ENCODE data around the gene ATG7. TPM values are rescaled to one million over a fixed set of nuclear protein-coding genes. Genes with fewer than 3 reads are reported as not detected.

Gene ATG7
- total RNA-seq, 2 experiments from 2014 or later: 21.7 to 28.4 TPM

GRCh38 chr3:11386465-11387113 is 114.4 kb downstream of the ATG7 start:
- Histone ChIP-seq H3K9me3 (ENCODE audit: low read length) (no peaks in the 10 kb centered on the region), H3K4me3 (ENCODE audit: low read depth, low read length, poor library complexity, severe bottlenecking) (no peak overlapping the region), H2AFZ (ENCODE audit: low read length) (no peak overlapping the region), H3K79me2 (ENCODE audit: insufficient read depth, low read depth, low read length) (no peaks in the 10 kb centered on the region), H3K9me2 (ENCODE audit: insufficient read depth, low read length) (no peaks in the 10 kb centered on the region), H3K27ac (ENCODE audit: low read depth, low read length, poor library complexity, severe bottlenecking) (no peak overlapping the region), H4K20me1 (ENCODE audit: insufficient read depth, low read length) (no peaks in the 10 kb centered on the region), H3K36me3 (ENCODE audit: insufficient read depth, low read length) (no peaks in the 10 kb centered on the region), H3K4me1 (ENCODE audit: insufficient read depth, low read length, poor library complexity, severe bottlenecking) (peaks cover 1% of the 10 kb centered on the region), H3K4me2 (ENCODE audit: low read length) (no peak overlapping the region)
- ChIA-PET CTCF (ENCODE audit: unreplicated experiment) (no interaction called here), POLR2A (no interaction called here)
- no TSS peak for BruUV-seq (replicated peaks)
- DNase-seq (ENCODE audit: low spot score): no peak
- intact Hi-C loops (cut with micrococcal nuclease; ENCODE audit: unreplicated experiment): no loop called here
- TF ChIP-seq EZH2phosphoT487 (IDR thresholded peaks at IDR 0.05; ENCODE audit: borderline replicate concordance, low read depth, low read length): no peak
- TF ChIP-seq, protein P1, sequence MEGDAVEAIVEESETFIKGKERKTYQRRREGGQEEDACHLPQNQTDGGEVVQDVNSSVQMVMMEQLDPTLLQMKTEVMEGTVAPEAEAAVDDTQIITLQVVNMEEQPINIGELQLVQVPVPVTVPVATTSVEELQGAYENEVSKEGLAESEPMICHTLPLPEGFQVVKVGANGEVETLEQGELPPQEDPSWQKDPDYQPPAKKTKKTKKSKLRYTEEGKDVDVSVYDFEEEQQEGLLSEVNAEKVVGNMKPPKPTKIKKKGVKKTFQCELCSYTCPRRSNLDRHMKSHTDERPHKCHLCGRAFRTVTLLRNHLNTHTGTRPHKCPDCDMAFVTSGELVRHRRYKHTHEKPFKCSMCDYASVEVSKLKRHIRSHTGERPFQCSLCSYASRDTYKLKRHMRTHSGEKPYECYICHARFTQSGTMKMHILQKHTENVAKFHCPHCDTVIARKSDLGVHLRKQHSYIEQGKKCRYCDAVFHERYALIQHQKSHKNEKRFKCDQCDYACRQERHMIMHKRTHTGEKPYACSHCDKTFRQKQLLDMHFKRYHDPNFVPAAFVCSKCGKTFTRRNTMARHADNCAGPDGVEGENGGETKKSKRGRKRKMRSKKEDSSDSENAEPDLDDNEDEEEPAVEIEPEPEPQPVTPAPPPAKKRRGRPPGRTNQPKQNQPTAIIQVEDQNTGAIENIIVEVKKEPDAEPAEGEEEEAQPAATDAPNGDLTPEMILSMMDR (conservative IDR thresholded peaks at IDR 0.05; ENCODE audit: low read length): no peak

- Histone ChIP-seq H3K4me2 (ENCODE audit: low read length) (no peak overlapping the region), H3K36me3 (ENCODE audit: insufficient read depth, low read length) (no peaks in the 10 kb centered on the region), H3K4me1 (ENCODE audit: insufficient read depth, low read length, poor library complexity, severe bottlenecking) (no peaks in the 10 kb centered on the region), H3K9me3 (ENCODE audit: low read length) (no peaks in the 10 kb centered on the region), H3K27ac (ENCODE audit: low read depth, low read length, poor library complexity, severe bottlenecking) (no peak overlapping the region), H4K20me1 (ENCODE audit: insufficient read depth, low read length) (no peaks in the 10 kb centered on the region), H3K9me2 (ENCODE audit: insufficient read depth, low read length) (no peaks in the 10 kb centered on the region), H2AFZ (ENCODE audit: low read length) (no peak overlapping the region), H3K4me3 (ENCODE audit: low read depth, low read length, poor library complexity, severe bottlenecking) (no peak overlapping the region), H3K79me2 (ENCODE audit: insufficient read depth, low read depth, low read length) (no peaks in the 10 kb centered on the region)
- TF ChIP-seq EZH2phosphoT487 (IDR thresholded peaks at IDR 0.05; ENCODE audit: borderline replicate concordance, low read depth, low read length): no peak
- TF ChIP-seq, protein P1 (conservative IDR thresholded peaks at IDR 0.05; ENCODE audit: low read length): no peak
- no peak for DNase-seq (ENCODE audit: low spot score)
- intact Hi-C loops (cut with micrococcal nuclease; ENCODE audit: unreplicated experiment): no loop called here
- POLR2A ChIA-PET: interaction anchor here (0.7 kb wide), 1 partner anchor 259 kb away, joined by 4 read pairs; no protein-coding TSS in a partner anchor
- CTCF ChIA-PET (ENCODE audit: unreplicated experiment): no interaction called here
- no TSS peak for BruUV-seq (replicated peaks)
Measured at GRCh38 chr3:11389386-11390268, 117.4 kb downstream of the ATG7 start.

Measured in OCI-LY7 (cell line).